Glutamatergic neuron (in vitro differentiated cells): Measurements from ENCODE around the gene ANKRD33B. TPM values are rescaled to one million over a fixed set of nuclear protein-coding genes. Genes with fewer than 3 reads are reported as not detected.
A peak's percentile ranks its signal among the peaks of the same experiment; 100 is the strongest.
"Not testable (repeated sequence)": the region's sequence is repeated elsewhere in the genome, so short reads cannot be mapped to it uniquely, and the experiment has no call there.

ENCODE experiments used
- DNase-seq: peaks from one replicate; pipeline ENCODE4 v3.0.0; 2022
- H3K27ac Mint-ChIP-seq: one replicate; pipeline ENCODE4 v1.8.0; 2020; ENCODE audit warnings: mild to moderate bottlenecking, mixed read lengths, inconsistent platforms; ENCODE audit not compliant: unreplicated experiment
- H3K27me3 Mint-ChIP-seq: one replicate; pipeline ENCODE4 v1.8.0; 2020; ENCODE audit warnings: mild to moderate bottlenecking, moderate library complexity, mixed read lengths, inconsistent platforms; ENCODE audit not compliant: unreplicated experiment
- H3K36me3 Mint-ChIP-seq: one replicate; pipeline ENCODE4 v1.8.0; 2020; ENCODE audit warnings: mild to moderate bottlenecking, mixed read lengths, inconsistent platforms; ENCODE audit not compliant: unreplicated experiment
- H3K4me1 Mint-ChIP-seq: one replicate; pipeline ENCODE4 v1.8.0; 2020; ENCODE audit warnings: mild to moderate bottlenecking, low read depth, mixed read lengths, inconsistent platforms; ENCODE audit not compliant: unreplicated experiment
- H3K4me3 Mint-ChIP-seq: one replicate; pipeline ENCODE4 v1.8.0; 2020; ENCODE audit warnings: mild to moderate bottlenecking, mixed read lengths, inconsistent platforms; ENCODE audit not compliant: unreplicated experiment
- H3K9me3 Mint-ChIP-seq: one replicate; pipeline ENCODE4 v1.8.0; 2020; ENCODE audit warnings: mild to moderate bottlenecking, moderate library complexity, mixed read lengths, inconsistent platforms; ENCODE audit not compliant: unreplicated experiment
- long read RNA-seq: library from polyadenylated mRNA; unstranded; transcript quantifications from one replicate; pipeline ENCODE4 v2.0.0, GENCODE V29; 2020; ENCODE audit not compliant: unreplicated experiment
- total RNA-seq: library from RNA; stranded (reverse); fragmentation: NEBNext Ultra II Directional; extraction: Animal tissue kit (Norgen Biotek cat#: 25700); gene quantifications from one replicate; pipeline ENCODE4 v1.2.1, GENCODE V29; 2021; ENCODE audit not compliant: unreplicated experiment
- TF ChIP-seq, protein P1 (sequence below): fragments of 200-600 bp; sonication (generic); IDR thresholded peaks from one replicate; pipeline ENCODE4 v1.5.0; 2021; ENCODE audit not compliant: partially characterized antibody, unreplicated experiment

The ANKRD33B gene
- total RNA-seq, result 14.5 TPM
- long read RNA-seq, partial matches to known transcripts, result 0 of 1 reads
- long read RNA-seq, other reads (novel, unspliced or antisense), result 1 of 1 reads

DNA sequence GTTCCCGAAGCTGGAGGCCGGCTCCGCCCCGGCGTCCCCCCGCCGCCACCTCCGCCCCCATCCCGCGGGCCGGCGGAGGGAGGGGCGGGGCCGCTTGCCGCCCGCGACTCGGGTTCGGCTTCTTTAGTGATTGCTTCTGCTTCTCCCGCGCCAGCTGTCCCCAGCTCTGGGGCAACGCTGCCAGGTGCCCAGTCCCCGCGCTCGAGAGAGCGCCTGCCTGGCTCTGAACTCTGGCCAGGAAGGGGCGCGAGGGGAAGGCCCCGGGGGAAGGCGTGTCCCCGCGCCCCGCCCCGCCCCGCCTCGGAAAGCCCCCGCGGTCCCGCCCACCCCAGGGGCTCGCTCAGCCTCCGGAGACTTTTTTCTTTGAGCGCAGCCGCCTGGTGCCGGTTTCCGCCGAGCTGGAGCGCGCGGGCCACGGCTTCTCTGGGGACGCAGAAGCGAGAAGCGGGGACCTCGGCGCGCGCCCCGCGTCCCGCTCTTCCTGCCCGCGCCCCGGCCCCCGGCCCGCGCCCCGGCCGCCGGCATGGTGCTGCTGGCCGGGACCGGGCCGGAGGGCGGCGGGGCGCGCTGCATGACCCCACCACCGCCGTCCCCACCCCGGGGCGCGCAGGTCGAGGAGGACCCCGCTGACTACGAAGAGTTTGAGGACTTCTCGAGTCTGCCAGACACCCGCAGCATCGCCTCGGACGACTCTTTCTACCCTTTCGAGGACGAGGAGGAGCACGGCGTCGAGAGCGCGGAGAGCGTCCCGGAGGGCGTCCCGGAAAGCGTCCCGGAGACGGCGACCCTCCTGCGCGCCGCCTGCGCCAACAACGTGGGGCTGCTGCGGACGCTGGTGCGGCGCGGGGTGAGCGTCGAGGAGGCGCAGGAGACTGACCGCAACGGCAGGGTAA is at the start of gene ANKRD33B:
Gene ANKRD33B (plus strand): TSS at position 126 of the 893 bp plus-strand sequence. CDS start 398 bp downstream, at position 524.
- TF ChIP-seq, protein P1, sequence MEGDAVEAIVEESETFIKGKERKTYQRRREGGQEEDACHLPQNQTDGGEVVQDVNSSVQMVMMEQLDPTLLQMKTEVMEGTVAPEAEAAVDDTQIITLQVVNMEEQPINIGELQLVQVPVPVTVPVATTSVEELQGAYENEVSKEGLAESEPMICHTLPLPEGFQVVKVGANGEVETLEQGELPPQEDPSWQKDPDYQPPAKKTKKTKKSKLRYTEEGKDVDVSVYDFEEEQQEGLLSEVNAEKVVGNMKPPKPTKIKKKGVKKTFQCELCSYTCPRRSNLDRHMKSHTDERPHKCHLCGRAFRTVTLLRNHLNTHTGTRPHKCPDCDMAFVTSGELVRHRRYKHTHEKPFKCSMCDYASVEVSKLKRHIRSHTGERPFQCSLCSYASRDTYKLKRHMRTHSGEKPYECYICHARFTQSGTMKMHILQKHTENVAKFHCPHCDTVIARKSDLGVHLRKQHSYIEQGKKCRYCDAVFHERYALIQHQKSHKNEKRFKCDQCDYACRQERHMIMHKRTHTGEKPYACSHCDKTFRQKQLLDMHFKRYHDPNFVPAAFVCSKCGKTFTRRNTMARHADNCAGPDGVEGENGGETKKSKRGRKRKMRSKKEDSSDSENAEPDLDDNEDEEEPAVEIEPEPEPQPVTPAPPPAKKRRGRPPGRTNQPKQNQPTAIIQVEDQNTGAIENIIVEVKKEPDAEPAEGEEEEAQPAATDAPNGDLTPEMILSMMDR, result no peak
- peak; percentile 64 for DNase-seq
- peak within 1 kb of the TSS; percentile 66 for H3K27ac Mint-ChIP-seq
- H3K36me3 Mint-ChIP-seq, result no peaks in the 10 kb centered on the region
- peaks cover 11% of the 10 kb centered on the region for H3K27me3 Mint-ChIP-seq
- peaks cover 11% of the 10 kb centered on the region for H3K9me3 Mint-ChIP-seq
- peaks cover 16% of the 10 kb centered on the region for H3K4me1 Mint-ChIP-seq
- H3K4me3 Mint-ChIP-seq, result peak within 1 kb of the TSS; percentile 90

DNA sequence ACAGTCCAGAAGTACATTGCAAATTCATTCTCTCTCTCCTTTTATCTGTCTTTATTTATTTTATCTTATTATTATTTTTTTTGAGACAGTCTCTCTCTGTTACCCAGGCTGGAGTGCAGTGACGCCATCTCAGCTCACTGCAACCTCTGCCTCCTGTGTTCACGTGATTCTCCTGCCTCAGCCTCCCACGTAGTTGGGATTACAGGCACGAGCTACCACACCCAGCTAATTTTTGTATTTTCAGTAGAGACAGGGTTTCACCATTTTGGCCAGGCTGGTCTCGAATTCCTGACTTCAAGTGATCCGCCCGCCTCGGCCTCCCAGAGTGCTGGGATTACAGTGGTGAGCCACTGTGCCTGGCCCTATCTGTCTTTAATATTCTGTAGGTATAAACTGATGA is 49.3 kb upstream of the ANKRD33B start:
- H3K27me3 Mint-ChIP-seq, H3K9me3 Mint-ChIP-seq, H3K4me3 Mint-ChIP-seq, H3K36me3 Mint-ChIP-seq, DNase-seq: not testable (repeated sequence)
- H3K4me1 Mint-ChIP-seq, result peaks cover 18% of the 10 kb centered on the region
- H3K27ac Mint-ChIP-seq, result peak overlapping the region; percentile 12

DNA sequence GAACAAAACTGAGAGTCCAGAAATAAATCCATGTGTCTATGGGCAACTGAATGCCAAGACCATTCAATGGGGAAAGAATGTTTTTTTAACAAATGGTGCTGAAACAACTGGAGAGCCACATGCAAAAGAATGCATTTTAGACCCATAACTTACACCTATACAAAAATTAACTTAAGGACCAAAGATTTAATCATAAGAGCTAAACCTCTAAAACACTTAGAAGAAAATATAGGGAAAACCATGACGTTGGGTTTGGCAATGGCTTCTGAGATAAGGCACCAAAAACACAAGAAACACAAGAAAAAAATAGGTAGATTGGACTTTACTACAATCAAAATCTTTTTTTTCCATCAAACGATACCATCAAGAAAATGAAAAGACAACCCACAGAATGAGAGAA is 48.4 kb upstream of the ANKRD33B start:
- peaks cover 7% of the 10 kb centered on the region for H3K9me3 Mint-ChIP-seq
- H3K4me3 Mint-ChIP-seq, result no peak overlapping the region
- DNase-seq, result no peak
- TF ChIP-seq, protein P1, result no peak
- H3K27ac Mint-ChIP-seq, result no peak overlapping the region
- no peaks in the 10 kb centered on the region for H3K36me3 Mint-ChIP-seq
- H3K4me1 Mint-ChIP-seq, result peaks cover 16% of the 10 kb centered on the region
- peaks cover 2% of the 10 kb centered on the region for H3K27me3 Mint-ChIP-seq

DNA sequence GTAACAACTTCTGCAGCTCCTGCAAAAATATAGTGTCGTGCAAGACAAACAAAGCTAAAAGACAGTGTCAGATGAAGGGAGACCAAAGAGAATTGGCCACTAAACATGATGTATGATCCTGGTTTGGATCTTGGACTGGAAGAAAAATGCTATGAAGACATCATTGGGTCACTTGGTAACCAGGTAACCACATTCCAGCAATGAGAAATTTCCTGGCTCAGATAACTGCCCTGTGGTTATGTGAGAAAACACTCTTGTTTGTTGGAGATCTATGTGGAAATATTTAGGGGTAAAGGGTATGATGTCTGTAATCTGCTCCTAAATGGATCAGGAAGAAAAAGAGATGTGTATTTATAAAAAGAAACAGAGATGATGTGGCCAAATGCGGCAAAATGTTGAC is 45.5 kb upstream of the ANKRD33B start:
- peaks cover 8% of the 10 kb centered on the region for H3K4me1 Mint-ChIP-seq
- H3K9me3 Mint-ChIP-seq, result peaks cover 20% of the 10 kb centered on the region
- TF ChIP-seq, protein P1, result no peak
- H3K36me3 Mint-ChIP-seq, result peaks cover 10% of the 10 kb centered on the region
- H3K27me3 Mint-ChIP-seq, result peaks cover 8% of the 10 kb centered on the region
- no peak overlapping the region for H3K4me3 Mint-ChIP-seq
- no peak for DNase-seq
- no peak overlapping the region for H3K27ac Mint-ChIP-seq

DNA sequence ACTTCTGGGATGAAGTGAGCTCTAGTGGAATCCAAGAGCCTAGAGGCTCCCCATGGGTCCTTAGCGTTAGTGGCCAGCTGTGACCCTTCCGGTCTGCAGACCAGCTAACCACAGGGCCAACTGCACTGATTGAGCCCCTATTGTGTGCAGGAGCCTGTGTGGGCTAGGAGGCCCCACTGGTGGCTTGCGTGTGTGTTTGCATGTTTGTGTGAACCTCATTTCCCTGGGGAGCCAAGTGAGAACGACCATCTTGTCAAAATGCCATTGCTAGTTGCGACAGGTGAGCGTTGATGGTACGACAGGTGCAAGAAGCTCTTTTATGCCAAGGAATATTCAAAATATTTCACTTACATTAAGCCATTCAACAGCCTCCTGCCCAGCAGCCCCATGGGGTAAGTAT is 44.1 kb upstream of the ANKRD33B start:
- no peak for DNase-seq
- peaks cover 14% of the 10 kb centered on the region for H3K36me3 Mint-ChIP-seq
- peaks cover 19% of the 10 kb centered on the region for H3K27me3 Mint-ChIP-seq
- H3K4me1 Mint-ChIP-seq, result peaks cover 14% of the 10 kb centered on the region
- peak overlapping the region; percentile 57 for H3K27ac Mint-ChIP-seq
- H3K4me3 Mint-ChIP-seq, result no peak overlapping the region
- peaks cover 32% of the 10 kb centered on the region for H3K9me3 Mint-ChIP-seq
- TF ChIP-seq, protein P1, result no peak
